Measurements from ENCODE around the gene EBF3. TPM values are rescaled to one million over a fixed set of nuclear protein-coding genes. Genes with fewer than 3 reads are reported as not detected.

Gene EBF3
- total and polyA plus RNA-seq, 2 experiments from 2014 or later, result 0.22 to 0.77 TPM

- no peaks in the 10 kb centered on the region for H3K36me3 ChIP-seq (replicated peaks; ENCODE audit: insufficient read depth, low read depth)
- DNase-seq (ENCODE audit: low spot score), result no peak
- no peaks in the 10 kb centered on the region for H3K79me2 ChIP-seq
- no peaks in the 10 kb centered on the region for H4K20me1 ChIP-seq (ENCODE audit: insufficient read depth, poor library complexity, severe bottlenecking)
- 87% methylated on average over 11 of the region's 11 CpGs for WGBS (ENCODE audit: low lambda C conversion rate, missing lambda C conversion rate)
- H3K9me2 ChIP-seq (replicated peaks; ENCODE audit: insufficient read depth), result no peaks in the 10 kb centered on the region
- no peak overlapping the region for H3K27ac ChIP-seq
- no peaks in the 10 kb centered on the region for H3K9me3 ChIP-seq (ENCODE audit: low read depth)
- peaks cover 24% of the 10 kb centered on the region for H3K27me3 ChIP-seq
- H3K4me2 ChIP-seq, result no peak overlapping the region
- no peaks in the 10 kb centered on the region for H3K4me1 ChIP-seq (ENCODE audit: insufficient read depth)
- TF ChIP-seq CTCF (IDR thresholded peaks at IDR 0.05; ENCODE audit: poor library complexity), result no peak
- no peak for TF ChIP-seq EZH2 (IDR thresholded peaks at IDR 0.05; ENCODE audit: borderline replicate concordance)
- TF ChIP-seq EZH2phosphoT487 (IDR thresholded peaks at IDR 0.05; ENCODE audit: low read depth, severe bottlenecking, unreplicated experiment), result no peak
- no peak overlapping the region for H3K4me3 ChIP-seq
- H2AFZ ChIP-seq, result no peak overlapping the region
These were observed 81.0 kb downstream of the EBF3 start for GRCh38 chr10:129883029-129883428.

GRCh38 chr10:129882291-129883010 lies 81.6 kb downstream of the EBF3 start:
- H3K9me2 ChIP-seq (replicated peaks; ENCODE audit: insufficient read depth), result no peaks in the 10 kb centered on the region
- H3K9me3 ChIP-seq (ENCODE audit: low read depth), result no peaks in the 10 kb centered on the region
- peaks cover 24% of the 10 kb centered on the region for H3K27me3 ChIP-seq
- H3K79me2 ChIP-seq, result no peaks in the 10 kb centered on the region
- H3K4me3 ChIP-seq, result no peak overlapping the region
- no peaks in the 10 kb centered on the region for H3K4me1 ChIP-seq (ENCODE audit: insufficient read depth)
- H4K20me1 ChIP-seq (ENCODE audit: insufficient read depth, poor library complexity, severe bottlenecking), result no peaks in the 10 kb centered on the region
- TF ChIP-seq EZH2 (IDR thresholded peaks at IDR 0.05; ENCODE audit: borderline replicate concordance) (no peak), EZH2phosphoT487 (IDR thresholded peaks at IDR 0.05; ENCODE audit: low read depth, severe bottlenecking, unreplicated experiment) (no peak), CTCF (IDR thresholded peaks at IDR 0.05; ENCODE audit: poor library complexity) (no peak)
- no peak overlapping the region for H3K4me2 ChIP-seq
- no peaks in the 10 kb centered on the region for H3K36me3 ChIP-seq (replicated peaks; ENCODE audit: insufficient read depth, low read depth)
- no peak overlapping the region for H3K27ac ChIP-seq
- no peak overlapping the region for H2AFZ ChIP-seq
- DNase-seq (ENCODE audit: low spot score), result no peak
- 78% methylated on average over 9 of the region's 9 CpGs for WGBS (ENCODE audit: low lambda C conversion rate, missing lambda C conversion rate)

- Histone ChIP-seq H3K9me3 (ENCODE audit: low read depth) (no peaks in the 10 kb centered on the region), H3K36me3 (replicated peaks; ENCODE audit: insufficient read depth, low read depth) (no peaks in the 10 kb centered on the region), H2AFZ (no peak overlapping the region), H3K79me2 (no peaks in the 10 kb centered on the region), H3K27me3 (peaks cover 24% of the 10 kb centered on the region), H3K4me1 (ENCODE audit: insufficient read depth) (no peaks in the 10 kb centered on the region), H3K4me3 (no peak overlapping the region), H4K20me1 (ENCODE audit: insufficient read depth, poor library complexity, severe bottlenecking) (no peaks in the 10 kb centered on the region), H3K4me2 (no peak overlapping the region), H3K27ac (no peak overlapping the region), H3K9me2 (replicated peaks; ENCODE audit: insufficient read depth) (no peaks in the 10 kb centered on the region)
- no peak for DNase-seq (ENCODE audit: low spot score)
- no peak for TF ChIP-seq EZH2 (IDR thresholded peaks at IDR 0.05; ENCODE audit: borderline replicate concordance)
- no peak for TF ChIP-seq CTCF (IDR thresholded peaks at IDR 0.05; ENCODE audit: poor library complexity)
- no peak for TF ChIP-seq EZH2phosphoT487 (IDR thresholded peaks at IDR 0.05; ENCODE audit: low read depth, severe bottlenecking, unreplicated experiment)
- 78% methylated on average over 6 of the region's 6 CpGs for WGBS (ENCODE audit: low lambda C conversion rate, missing lambda C conversion rate)
These were observed 82.4 kb downstream of the EBF3 start for GRCh38 chr10:129881641-129882040.
